GM18870 (cell line): ENCODE results near the gene PDS5A.
A peak's percentile ranks its signal among the peaks of the same experiment; 100 is the strongest.
"Not testable (repeated sequence)": the region's sequence is repeated elsewhere in the genome, so short reads cannot be mapped to it uniquely, and the experiment has no call there.

Experiments used
- ATAC-seq: cut with Tn5 transposase; IDR thresholded peaks from one replicate; pipeline ENCODE4 v1.9.1; 2021; ENCODE audit warnings: moderate library complexity; ENCODE audit not compliant: unreplicated experiment

Gene PDS5A

DNA sequence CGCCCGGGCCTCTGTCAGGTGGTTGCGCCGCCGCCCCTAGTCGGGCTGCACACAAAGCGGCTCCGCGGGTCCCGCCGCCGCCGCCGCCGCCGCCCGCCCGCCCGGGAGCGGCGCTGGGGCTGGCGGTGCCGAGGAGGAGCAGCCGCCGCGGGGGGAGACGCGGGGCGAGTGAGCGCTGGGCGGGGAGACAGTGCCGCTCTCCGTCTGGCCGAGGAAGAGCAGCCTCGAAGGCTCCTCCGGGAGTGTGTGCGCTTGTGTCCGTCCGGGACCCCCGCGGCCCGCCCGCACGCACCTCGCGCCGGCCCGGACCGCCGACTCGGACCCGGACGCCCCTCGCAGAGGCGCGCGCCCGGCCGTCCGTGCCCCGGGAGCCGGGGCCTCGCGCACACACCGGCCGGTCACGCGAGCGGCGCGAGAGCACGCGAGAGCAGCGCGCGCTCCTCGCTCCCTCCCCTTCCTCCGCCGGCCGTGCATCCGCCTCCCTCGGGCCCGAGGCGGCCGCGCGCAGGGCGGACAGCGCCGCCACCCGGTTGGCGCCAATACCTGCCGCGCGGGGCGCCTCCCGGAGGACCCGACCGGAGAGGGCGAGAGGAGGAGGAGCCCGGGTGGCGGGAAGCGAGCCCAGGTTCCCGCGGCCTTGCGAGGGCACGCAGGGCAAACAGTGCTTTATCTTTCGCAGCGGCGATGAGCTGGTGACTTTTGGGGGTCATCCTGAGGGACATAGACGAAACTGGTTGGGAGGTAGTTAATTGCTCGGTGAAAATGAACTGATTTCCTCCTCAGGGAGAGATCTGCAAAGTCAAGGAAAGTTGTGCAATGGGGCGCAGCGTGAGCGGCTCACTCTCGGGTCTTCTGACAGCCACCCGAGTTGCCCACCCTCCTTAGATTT lies at the start of gene PDS5A:
Gene PDS5A (minus strand): TSS at position 423 of the 889 bp plus-strand sequence. CDS start 1,334 bp downstream, outside the sequence.
- ATAC-seq = peak; percentile 53

- ATAC-seq = not testable (repeated sequence)
Measured at GRCh38 chr4:40024049-40024448, 46.3 kb upstream of the PDS5A start.

DNA sequence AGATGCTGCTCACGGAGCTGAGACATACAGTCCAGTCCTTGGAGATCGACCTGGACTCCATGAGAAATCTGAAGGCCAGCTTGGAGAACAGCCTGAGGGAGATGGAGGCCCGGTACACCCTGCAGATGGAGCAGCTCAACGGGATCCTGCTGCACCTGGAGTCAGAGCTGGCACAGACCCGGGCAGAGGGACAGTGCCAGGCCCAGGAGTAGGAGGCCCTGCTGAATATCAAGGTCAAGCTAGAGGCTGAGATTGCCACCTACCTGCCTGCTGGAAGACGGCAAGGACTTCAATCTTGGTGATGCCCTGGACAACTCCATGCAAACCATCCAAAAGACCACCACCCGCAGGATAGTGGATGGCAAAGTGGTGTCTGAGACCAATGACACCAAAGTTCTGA lies 43.4 kb upstream of the PDS5A start:
- not testable (repeated sequence) for ATAC-seq

- no peak for ATAC-seq
Measured at GRCh38 chr4:40020221-40020620, 42.5 kb upstream of the PDS5A start.

GRCh38 chr4:40016007-40016406 lies 38.3 kb upstream of the PDS5A start:
- no peak for ATAC-seq

- no peak for ATAC-seq
Measured at GRCh38 chr4:40003986-40004385, 26.3 kb upstream of the PDS5A start.

- ATAC-seq = no peak
Measured at GRCh38 chr4:40000711-40001110, 23.0 kb upstream of the PDS5A start.

GRCh38 chr4:39998659-39999345 lies 21.1 kb upstream of the PDS5A start:
- ATAC-seq = no peak

GRCh38 chr4:39996811-39997210 lies 19.1 kb upstream of the PDS5A start:
- no peak for ATAC-seq

DNA sequence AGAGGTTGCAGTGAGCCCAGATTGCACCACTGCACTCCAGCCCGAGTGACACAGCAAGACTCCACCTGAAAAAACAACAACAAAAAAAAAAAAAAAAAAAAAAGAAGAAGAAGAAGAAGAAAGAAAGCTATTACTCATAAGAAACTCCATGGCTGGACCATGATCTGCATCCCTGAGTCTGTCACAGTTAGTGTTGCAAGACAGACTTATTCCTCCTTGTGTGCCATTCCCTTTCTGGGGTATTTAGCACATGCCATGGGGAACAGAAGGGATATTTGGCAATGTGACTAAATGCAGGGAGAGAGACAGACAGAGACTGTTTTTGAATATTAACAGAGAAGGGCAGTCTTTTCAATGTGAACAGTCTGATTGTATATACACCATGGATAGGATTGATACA lies 16.7 kb upstream of the PDS5A start:
- no peak for ATAC-seq

- not testable (repeated sequence) for ATAC-seq
Measured at GRCh38 chr4:39989381-39989780, 11.7 kb upstream of the PDS5A start.

DNA sequence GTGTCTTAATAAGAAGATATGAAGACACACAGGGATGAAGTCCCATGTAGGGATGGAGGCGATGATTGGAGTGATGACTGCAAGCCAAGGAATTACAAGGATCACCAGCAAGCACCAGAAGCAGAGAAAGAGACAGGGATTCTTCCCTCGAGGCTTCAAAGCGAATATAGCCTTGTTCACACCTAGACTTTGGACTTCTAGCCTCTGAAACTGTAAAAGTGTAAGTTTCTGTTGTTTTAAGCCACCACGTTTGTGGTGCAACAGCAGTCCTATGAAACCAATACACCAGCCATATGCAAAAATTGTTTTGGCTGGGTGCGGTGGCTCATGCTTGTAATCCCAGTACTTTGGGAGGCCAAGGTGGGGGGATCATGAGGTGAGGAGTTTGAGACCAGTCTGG lies 9.8 kb upstream of the PDS5A start:
- no peak for ATAC-seq

GRCh38 chr4:39978904-39979303 lies 1.2 kb upstream of the PDS5A start:
- no peak for ATAC-seq

DNA sequence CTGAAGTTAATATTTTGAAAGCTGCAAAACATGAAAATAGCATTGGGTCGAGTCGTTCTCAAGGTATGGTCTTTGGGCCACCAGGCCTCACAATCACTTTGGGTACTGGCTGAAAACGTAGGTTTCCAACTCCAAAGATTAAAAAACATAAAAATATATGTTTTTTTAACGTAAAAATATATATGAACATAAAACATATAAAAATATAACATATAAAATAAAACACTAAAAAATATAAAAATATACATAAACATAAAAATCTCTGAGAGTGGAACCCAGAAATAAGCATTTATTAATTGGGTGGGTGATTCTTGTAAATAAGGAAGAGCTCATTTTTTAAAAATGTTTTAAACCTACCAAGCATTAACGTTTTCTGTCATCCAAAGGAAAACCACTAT lies 666 bp upstream of the PDS5A start:
- ATAC-seq = no peak

DNA sequence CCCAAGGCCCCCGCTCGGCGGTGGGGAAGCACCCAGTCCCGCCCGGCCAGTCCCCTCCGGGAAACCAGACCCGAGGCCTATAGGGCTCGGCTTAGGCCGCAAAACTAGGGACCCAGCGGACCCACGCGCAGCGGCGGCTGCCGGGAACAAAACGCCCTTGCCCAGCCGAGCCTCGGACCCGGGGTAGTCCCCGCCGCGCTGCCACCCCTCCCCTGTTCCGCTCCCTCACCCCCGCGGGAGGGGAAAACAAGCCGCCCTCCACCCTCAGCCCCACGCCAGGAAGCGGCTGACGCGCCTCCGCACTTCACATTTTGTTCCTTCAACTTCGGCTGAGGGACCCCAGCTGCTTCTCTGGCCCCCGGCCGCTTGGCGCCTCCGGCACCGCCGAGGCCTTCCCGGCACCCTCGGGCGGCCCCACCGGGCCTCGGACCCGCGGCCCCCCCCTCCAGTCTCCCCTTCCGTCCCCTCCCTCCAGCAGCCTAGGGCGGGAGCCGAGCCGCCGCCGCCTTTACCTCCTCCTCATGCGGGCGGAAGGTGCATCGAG lies 694 bp downstream of the PDS5A start:
- ATAC-seq = peak; percentile 14

GRCh38 chr4:39976141-39976944 lies 1.4 kb downstream of the PDS5A start:
- ATAC-seq = peak; percentile 41

DNA sequence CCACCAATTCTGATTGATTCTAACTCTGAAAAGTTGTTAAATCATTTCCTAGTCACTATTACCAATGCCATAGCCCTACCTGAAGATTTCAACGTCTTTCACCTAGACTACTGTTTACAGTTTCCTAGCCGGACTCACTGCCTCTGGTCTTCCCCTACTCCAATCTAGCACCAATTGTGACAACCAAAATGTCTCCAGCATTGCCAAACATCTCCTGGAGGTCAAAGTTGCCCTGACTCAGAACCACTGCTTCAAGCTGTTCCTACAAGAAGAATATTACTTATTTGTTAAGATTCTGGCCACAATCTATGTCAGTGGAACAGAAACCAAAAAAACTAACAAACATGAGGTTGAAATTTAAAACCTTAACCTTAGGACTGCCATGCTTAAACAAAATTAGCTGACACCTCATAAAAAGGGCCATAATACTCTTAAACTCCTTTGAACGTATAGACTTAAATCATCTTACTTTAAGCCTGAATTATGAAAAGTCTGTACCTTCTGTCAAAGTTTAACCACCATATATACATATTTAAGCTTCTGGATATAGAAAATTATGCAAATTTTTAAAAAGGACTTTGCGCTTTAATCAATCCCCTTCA lies 2.1 kb downstream of the PDS5A start:
- ATAC-seq = no peak

DNA sequence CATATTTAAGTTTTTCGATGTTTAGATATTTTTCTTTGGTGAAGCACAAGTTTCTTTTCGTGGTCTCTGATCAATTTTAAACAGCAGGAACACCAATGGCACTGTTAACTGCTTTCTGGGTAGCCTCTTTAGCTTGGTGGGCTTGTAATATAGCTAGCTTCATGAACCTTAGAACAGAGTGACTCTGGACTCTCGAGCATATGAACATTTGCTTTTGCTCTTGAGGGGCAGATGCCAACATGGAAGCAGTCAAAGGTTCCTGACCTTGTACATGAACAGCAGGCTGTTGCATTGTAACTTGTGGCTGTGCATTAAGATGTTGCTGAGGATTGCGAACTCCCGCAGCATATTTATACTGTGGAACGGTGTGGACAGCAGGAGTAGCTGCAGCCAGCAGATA lies 4.7 kb downstream of the PDS5A start:
- ATAC-seq = not testable (repeated sequence)

GRCh38 chr4:39970671-39971640 lies 6.8 kb downstream of the PDS5A start:
- no peak for ATAC-seq
